ENCODE measurements around the gene EIF2A.

DNA sequence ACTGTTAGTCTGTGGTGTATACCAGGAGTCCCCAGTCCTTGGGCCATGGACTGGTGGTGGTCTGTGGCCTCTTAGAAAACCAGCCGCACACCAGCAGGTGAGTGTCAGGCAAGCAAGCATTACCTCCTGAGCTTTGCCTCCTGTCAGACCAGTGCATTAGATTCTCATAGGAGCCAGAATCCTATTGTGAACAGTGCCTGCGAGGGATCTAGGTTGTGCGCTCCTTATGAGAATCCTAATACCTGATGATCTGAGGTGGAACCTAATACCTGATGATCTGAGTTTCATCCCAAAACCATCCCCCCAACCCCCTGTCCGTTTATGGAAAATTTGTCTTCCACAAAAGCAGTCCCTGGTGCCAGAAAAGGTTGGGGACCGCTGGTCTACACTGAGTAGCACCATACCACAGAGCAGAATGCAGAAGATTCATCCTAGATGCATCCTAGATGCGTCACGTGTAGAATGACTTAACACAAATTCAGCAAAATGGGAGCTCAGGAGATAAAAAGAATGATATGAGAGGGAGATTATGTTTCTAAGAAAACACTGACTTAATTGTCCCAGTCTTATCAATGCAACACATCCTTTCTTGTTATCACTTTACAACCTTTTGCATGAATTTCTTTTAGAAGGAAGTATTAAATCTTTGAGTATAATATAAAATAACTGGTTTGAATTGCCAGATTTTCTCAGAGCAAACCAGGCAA lies 85.1 kb downstream of the EIF2A start:
- TF ChIP-seq, protein P1, sequence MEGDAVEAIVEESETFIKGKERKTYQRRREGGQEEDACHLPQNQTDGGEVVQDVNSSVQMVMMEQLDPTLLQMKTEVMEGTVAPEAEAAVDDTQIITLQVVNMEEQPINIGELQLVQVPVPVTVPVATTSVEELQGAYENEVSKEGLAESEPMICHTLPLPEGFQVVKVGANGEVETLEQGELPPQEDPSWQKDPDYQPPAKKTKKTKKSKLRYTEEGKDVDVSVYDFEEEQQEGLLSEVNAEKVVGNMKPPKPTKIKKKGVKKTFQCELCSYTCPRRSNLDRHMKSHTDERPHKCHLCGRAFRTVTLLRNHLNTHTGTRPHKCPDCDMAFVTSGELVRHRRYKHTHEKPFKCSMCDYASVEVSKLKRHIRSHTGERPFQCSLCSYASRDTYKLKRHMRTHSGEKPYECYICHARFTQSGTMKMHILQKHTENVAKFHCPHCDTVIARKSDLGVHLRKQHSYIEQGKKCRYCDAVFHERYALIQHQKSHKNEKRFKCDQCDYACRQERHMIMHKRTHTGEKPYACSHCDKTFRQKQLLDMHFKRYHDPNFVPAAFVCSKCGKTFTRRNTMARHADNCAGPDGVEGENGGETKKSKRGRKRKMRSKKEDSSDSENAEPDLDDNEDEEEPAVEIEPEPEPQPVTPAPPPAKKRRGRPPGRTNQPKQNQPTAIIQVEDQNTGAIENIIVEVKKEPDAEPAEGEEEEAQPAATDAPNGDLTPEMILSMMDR (IDR thresholded peaks at IDR 0.05; ENCODE audit: insufficient read depth, low read length, poor library complexity, severe bottlenecking): no peak
- no peak for TF ChIP-seq EZH2phosphoT487 (conservative IDR thresholded peaks at IDR 0.05; ENCODE audit: low read length)
